ENCODE data around the gene LHFPL5. TPM values are rescaled to one million over a fixed set of nuclear protein-coding genes. Genes with fewer than 3 reads are reported as not detected.

The LHFPL5 gene
- total RNA-seq, 2 experiments from 2014 or later = not detected

DNA sequence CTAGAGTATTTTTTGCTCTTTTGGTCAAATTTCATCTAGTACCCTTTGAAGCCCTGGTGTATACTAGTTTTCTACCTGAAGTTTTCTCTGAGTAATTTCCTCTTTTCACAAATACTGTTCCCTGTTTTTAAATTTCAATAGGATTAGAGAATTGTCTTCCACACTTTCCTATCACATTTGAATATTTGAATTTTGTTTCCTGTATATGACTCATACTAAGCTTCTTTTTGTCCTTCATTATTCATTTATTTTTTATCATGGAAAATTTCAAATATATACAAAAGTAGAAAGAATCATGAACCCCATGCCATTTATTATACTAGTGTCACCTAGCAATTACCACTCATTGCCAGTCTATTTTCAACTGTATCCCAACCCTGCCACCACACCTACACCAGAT, 52.7 kb downstream of the LHFPL5 start:
- Histone ChIP-seq H3K27ac (ENCODE audit: low read depth, low read length, poor library complexity, severe bottlenecking) (no peak overlapping the region), H3K9me3 (ENCODE audit: low read length) (no peaks in the 10 kb centered on the region), H3K9me2 (ENCODE audit: insufficient read depth, low read length) (no peaks in the 10 kb centered on the region), H3K4me2 (ENCODE audit: low read length) (no peak overlapping the region), H3K36me3 (ENCODE audit: insufficient read depth, low read length) (peaks cover 99% of the 10 kb centered on the region), H3K4me3 (ENCODE audit: low read depth, low read length, poor library complexity, severe bottlenecking) (no peak overlapping the region), H3K79me2 (ENCODE audit: insufficient read depth, low read depth, low read length) (no peaks in the 10 kb centered on the region), H4K20me1 (ENCODE audit: insufficient read depth, low read length) (no peaks in the 10 kb centered on the region), H3K4me1 (ENCODE audit: insufficient read depth, low read length, poor library complexity, severe bottlenecking) (no peaks in the 10 kb centered on the region), H2AFZ (ENCODE audit: low read length) (no peak overlapping the region)
- POLR2A ChIA-PET = interaction anchor here (0.6 kb wide), 1 partner anchor 121 kb away, joined by 3 read pairs; no protein-coding TSS in a partner anchor
- no TSS peak for BruUV-seq (replicated peaks)
- CTCF ChIA-PET (ENCODE audit: unreplicated experiment) = no interaction called here
- TF ChIP-seq, protein P1, sequence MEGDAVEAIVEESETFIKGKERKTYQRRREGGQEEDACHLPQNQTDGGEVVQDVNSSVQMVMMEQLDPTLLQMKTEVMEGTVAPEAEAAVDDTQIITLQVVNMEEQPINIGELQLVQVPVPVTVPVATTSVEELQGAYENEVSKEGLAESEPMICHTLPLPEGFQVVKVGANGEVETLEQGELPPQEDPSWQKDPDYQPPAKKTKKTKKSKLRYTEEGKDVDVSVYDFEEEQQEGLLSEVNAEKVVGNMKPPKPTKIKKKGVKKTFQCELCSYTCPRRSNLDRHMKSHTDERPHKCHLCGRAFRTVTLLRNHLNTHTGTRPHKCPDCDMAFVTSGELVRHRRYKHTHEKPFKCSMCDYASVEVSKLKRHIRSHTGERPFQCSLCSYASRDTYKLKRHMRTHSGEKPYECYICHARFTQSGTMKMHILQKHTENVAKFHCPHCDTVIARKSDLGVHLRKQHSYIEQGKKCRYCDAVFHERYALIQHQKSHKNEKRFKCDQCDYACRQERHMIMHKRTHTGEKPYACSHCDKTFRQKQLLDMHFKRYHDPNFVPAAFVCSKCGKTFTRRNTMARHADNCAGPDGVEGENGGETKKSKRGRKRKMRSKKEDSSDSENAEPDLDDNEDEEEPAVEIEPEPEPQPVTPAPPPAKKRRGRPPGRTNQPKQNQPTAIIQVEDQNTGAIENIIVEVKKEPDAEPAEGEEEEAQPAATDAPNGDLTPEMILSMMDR (conservative IDR thresholded peaks at IDR 0.05; ENCODE audit: low read length) = no peak
- no peak for TF ChIP-seq EZH2phosphoT487 (IDR thresholded peaks at IDR 0.05; ENCODE audit: borderline replicate concordance, low read depth, low read length)
- no peak for DNase-seq (ENCODE audit: low spot score)
- intact Hi-C loops (cut with micrococcal nuclease; ENCODE audit: unreplicated experiment) = no loop called here

DNA sequence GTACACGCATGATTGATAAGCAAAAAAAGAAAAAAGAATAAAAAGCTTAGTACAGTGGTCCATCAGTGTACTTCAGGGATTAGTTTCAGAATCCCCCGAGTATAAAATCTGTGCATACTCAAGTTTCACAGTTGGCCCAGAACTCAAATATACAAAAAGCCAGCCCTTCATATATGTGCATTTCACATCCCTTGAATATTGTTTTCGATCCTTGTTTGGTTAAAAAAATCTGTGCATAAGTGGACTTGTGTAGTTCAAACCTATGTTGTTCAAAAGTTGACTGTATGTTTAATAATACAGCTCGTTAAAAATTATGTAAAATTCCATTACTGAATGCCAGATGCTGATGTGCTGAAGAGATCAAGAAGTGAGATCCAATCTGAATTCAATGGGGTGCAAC, 54.2 kb downstream of the LHFPL5 start:
- no peak for TF ChIP-seq EZH2phosphoT487 (IDR thresholded peaks at IDR 0.05; ENCODE audit: borderline replicate concordance, low read depth, low read length)
- TF ChIP-seq, protein P1 (conservative IDR thresholded peaks at IDR 0.05; ENCODE audit: low read length) = no peak
- Histone ChIP-seq H4K20me1 (ENCODE audit: insufficient read depth, low read length) (no peaks in the 10 kb centered on the region), H3K27ac (ENCODE audit: low read depth, low read length, poor library complexity, severe bottlenecking) (no peak overlapping the region), H3K4me2 (ENCODE audit: low read length) (no peak overlapping the region), H3K4me3 (ENCODE audit: low read depth, low read length, poor library complexity, severe bottlenecking) (no peak overlapping the region), H3K4me1 (ENCODE audit: insufficient read depth, low read length, poor library complexity, severe bottlenecking) (no peaks in the 10 kb centered on the region), H3K9me3 (ENCODE audit: low read length) (no peaks in the 10 kb centered on the region), H2AFZ (ENCODE audit: low read length) (no peak overlapping the region), H3K79me2 (ENCODE audit: insufficient read depth, low read depth, low read length) (no peaks in the 10 kb centered on the region), H3K36me3 (ENCODE audit: insufficient read depth, low read length) (peaks cover 98% of the 10 kb centered on the region), H3K9me2 (ENCODE audit: insufficient read depth, low read length) (no peaks in the 10 kb centered on the region)
- DNase-seq (ENCODE audit: low spot score) = no peak
- POLR2A ChIA-PET = interaction anchor here (0.6 to 0.7 kb wide), 2 partner anchors 253 to 1501 kb away, joined by 3 read pairs; no protein-coding TSS in a partner anchor
- BruUV-seq (replicated peaks) = no TSS peak
- CTCF ChIA-PET (ENCODE audit: unreplicated experiment) = no interaction called here
- intact Hi-C loops (cut with micrococcal nuclease; ENCODE audit: unreplicated experiment) = no loop called here

Other genes with a start within 250 kb of the LHFPL5 start
- gene FKBP5, start 116.4 kb upstream of the LHFPL5 start, total RNA-seq (2014; rRNA removed; shearing (Covaris generic)) = 42.5 and 43.2 TPM in 2 replicates
- gene FKBP5, start 116.4 kb upstream of the LHFPL5 start, total RNA-seq (2022) = 79.1 and 81.4 TPM in 2 replicates
- 3.4 and 3.7 TPM in 2 replicates for gene ARMC12, start 68.3 kb upstream of the LHFPL5 start, total RNA-seq (2014; rRNA removed; shearing (Covaris generic))
- gene ARMC12, start 68.3 kb upstream of the LHFPL5 start, total RNA-seq (2022) = 4.4 and 4.9 TPM in 2 replicates
- not detected in 2 replicates for gene CLPSL2, start 28.8 kb upstream of the LHFPL5 start, total RNA-seq (2014; rRNA removed; shearing (Covaris generic))
- gene CLPSL2, start 28.8 kb upstream of the LHFPL5 start, total RNA-seq (2022) = not detected in 2 replicates
- gene CLPSL1, start 24.3 kb upstream of the LHFPL5 start, total RNA-seq (2014; rRNA removed; shearing (Covaris generic)) = not detected in 2 replicates
- gene CLPSL1, start 24.3 kb upstream of the LHFPL5 start, total RNA-seq (2022) = not detected in 2 replicates
- not detected in 2 replicates for gene CLPS, start 8.0 kb upstream of the LHFPL5 start, total RNA-seq (2014; rRNA removed; shearing (Covaris generic))
- gene CLPS, start 8.0 kb upstream of the LHFPL5 start, total RNA-seq (2022) = not detected in 2 replicates
- 75.6 and 86.0 TPM in 2 replicates for gene SRPK1, start 115.7 kb downstream of the LHFPL5 start, total RNA-seq (2014; rRNA removed; shearing (Covaris generic))
- gene SRPK1, start 115.7 kb downstream of the LHFPL5 start, total RNA-seq (2022) = 109 and 126 TPM in 2 replicates
- gene SLC26A8, start 219.3 kb downstream of the LHFPL5 start, total RNA-seq (2014; rRNA removed; shearing (Covaris generic)) = not detected in 2 replicates
- gene SLC26A8, start 219.3 kb downstream of the LHFPL5 start, total RNA-seq (2022) = not detected in 2 replicates
- 30.2 and 38.7 TPM in 2 replicates for gene MAPK14, start 222.5 kb downstream of the LHFPL5 start, total RNA-seq (2014; rRNA removed; shearing (Covaris generic))
- 43.1 and 45.3 TPM in 2 replicates for gene MAPK14, start 222.5 kb downstream of the LHFPL5 start, total RNA-seq (2022)

Data from OCI-LY7 (cell line).